ENCODE results near the gene NEXMIF.

Gene NEXMIF

GRCh38 chrX:74940414-74940813 is 15.2 kb upstream of the NEXMIF start:
- DNase-seq: no peak
- no peak for TF ChIP-seq EZH2 (optimal IDR thresholded peaks at IDR 0.05; ENCODE audit: low read depth, low read length)
- TF ChIP-seq EZH2phosphoT487 (IDR thresholded peaks at IDR 0.05; ENCODE audit: low read length): no peak
- TF ChIP-seq, protein P1, sequence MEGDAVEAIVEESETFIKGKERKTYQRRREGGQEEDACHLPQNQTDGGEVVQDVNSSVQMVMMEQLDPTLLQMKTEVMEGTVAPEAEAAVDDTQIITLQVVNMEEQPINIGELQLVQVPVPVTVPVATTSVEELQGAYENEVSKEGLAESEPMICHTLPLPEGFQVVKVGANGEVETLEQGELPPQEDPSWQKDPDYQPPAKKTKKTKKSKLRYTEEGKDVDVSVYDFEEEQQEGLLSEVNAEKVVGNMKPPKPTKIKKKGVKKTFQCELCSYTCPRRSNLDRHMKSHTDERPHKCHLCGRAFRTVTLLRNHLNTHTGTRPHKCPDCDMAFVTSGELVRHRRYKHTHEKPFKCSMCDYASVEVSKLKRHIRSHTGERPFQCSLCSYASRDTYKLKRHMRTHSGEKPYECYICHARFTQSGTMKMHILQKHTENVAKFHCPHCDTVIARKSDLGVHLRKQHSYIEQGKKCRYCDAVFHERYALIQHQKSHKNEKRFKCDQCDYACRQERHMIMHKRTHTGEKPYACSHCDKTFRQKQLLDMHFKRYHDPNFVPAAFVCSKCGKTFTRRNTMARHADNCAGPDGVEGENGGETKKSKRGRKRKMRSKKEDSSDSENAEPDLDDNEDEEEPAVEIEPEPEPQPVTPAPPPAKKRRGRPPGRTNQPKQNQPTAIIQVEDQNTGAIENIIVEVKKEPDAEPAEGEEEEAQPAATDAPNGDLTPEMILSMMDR (IDR thresholded peaks at IDR 0.05; ENCODE audit: low read length): no peak
- Histone ChIP-seq H3K79me2 (ENCODE audit: low read length) (no peaks in the 10 kb centered on the region), H3K9ac (ENCODE audit: low read length) (no peak overlapping the region), H3K4me2 (ENCODE audit: low read depth, low read length) (no peak overlapping the region), H3F3A (ENCODE audit: insufficient read depth, low read length) (no peaks in the 10 kb centered on the region), H3K4me3 (ENCODE audit: low read length) (no peak overlapping the region), H3K27ac (ENCODE audit: low read length) (no peak overlapping the region), H3K27me3 (replicated peaks; ENCODE audit: insufficient read depth, low read length) (no peaks in the 10 kb centered on the region), H4K20me1 (ENCODE audit: insufficient read depth, low read length) (no peaks in the 10 kb centered on the region), H2AFZ (ENCODE audit: low read length) (no peak overlapping the region), H3K9me3 (replicated peaks; ENCODE audit: insufficient read depth, low read length) (no peaks in the 10 kb centered on the region), H3K9me2 (replicated peaks; ENCODE audit: insufficient read depth, low read length) (no peaks in the 10 kb centered on the region), H3K4me1 (ENCODE audit: low read length) (no peaks in the 10 kb centered on the region), H3K36me3 (replicated peaks; ENCODE audit: insufficient read depth, low read length) (no peaks in the 10 kb centered on the region)

GRCh38 chrX:74931214-74931613 is 6.0 kb upstream of the NEXMIF start:
- DNase-seq: no peak
- no peaks in the 10 kb centered on the region for H3K9me2 ChIP-seq (replicated peaks; ENCODE audit: insufficient read depth, low read length)

GRCh38 chrX:74924449-74925224 is 615 bp downstream of the NEXMIF start:
- TF ChIP-seq EZH2phosphoT487 (IDR thresholded peaks at IDR 0.05; ENCODE audit: low read length): no peak
- no peaks in the 10 kb centered on the region for H4K20me1 ChIP-seq (ENCODE audit: insufficient read depth, low read length)
- no peaks in the 10 kb centered on the region for H3K9me2 ChIP-seq (replicated peaks; ENCODE audit: insufficient read depth, low read length)
- peak; percentile 65 for DNase-seq
- no peaks in the 10 kb centered on the region for H3K27me3 ChIP-seq (replicated peaks; ENCODE audit: insufficient read depth, low read length)
- peak overlapping the region; percentile 78 for H2AFZ ChIP-seq (ENCODE audit: low read length)
- H3K79me2 ChIP-seq (ENCODE audit: low read length): no peaks in the 10 kb centered on the region
- peak overlapping the region; percentile 49; the same call in 1 of the 2 replicates for H3K9ac ChIP-seq (ENCODE audit: low read length)
- H3K4me3 ChIP-seq (ENCODE audit: low read length): peak overlapping the region; percentile 73
- H3K9me3 ChIP-seq (replicated peaks; ENCODE audit: insufficient read depth, low read length): no peaks in the 10 kb centered on the region
- peak overlapping the region; percentile 34; the same call in 1 of the 2 replicates for H3K27ac ChIP-seq (ENCODE audit: low read length)
- peak overlapping the region; percentile 77 for H3K4me2 ChIP-seq (ENCODE audit: low read depth, low read length)
- H3K4me1 ChIP-seq (ENCODE audit: low read length): 0 out of 2 replicates have a peak, but pooled peaks cover 4% of the 10 kb centered on the region
- H3F3A ChIP-seq (ENCODE audit: insufficient read depth, low read length): no peaks in the 10 kb centered on the region
- no peaks in the 10 kb centered on the region for H3K36me3 ChIP-seq (replicated peaks; ENCODE audit: insufficient read depth, low read length)

More at GRCh38 chrX:74931214-74931613, 6.0 kb upstream of the NEXMIF start:
- H2AFZ ChIP-seq (ENCODE audit: low read length): no peak overlapping the region
- H3K27ac ChIP-seq (ENCODE audit: low read length): no peak overlapping the region
- no peaks in the 10 kb centered on the region for H4K20me1 ChIP-seq (ENCODE audit: insufficient read depth, low read length)
- TF ChIP-seq, protein P1 (IDR thresholded peaks at IDR 0.05; ENCODE audit: low read length): no peak
- no peaks in the 10 kb centered on the region for H3K4me1 ChIP-seq (ENCODE audit: low read length)
- no peaks in the 10 kb centered on the region for H3K9me3 ChIP-seq (replicated peaks; ENCODE audit: insufficient read depth, low read length)
- no peak overlapping the region for H3K4me2 ChIP-seq (ENCODE audit: low read depth, low read length)
- H3K4me3 ChIP-seq (ENCODE audit: low read length): no peak overlapping the region
- H3K9ac ChIP-seq (ENCODE audit: low read length): no peak overlapping the region
- H3K79me2 ChIP-seq (ENCODE audit: low read length): no peaks in the 10 kb centered on the region
- no peaks in the 10 kb centered on the region for H3K27me3 ChIP-seq (replicated peaks; ENCODE audit: insufficient read depth, low read length)
- H3K36me3 ChIP-seq (replicated peaks; ENCODE audit: insufficient read depth, low read length): no peaks in the 10 kb centered on the region
- no peaks in the 10 kb centered on the region for H3F3A ChIP-seq (ENCODE audit: insufficient read depth, low read length)

- Histone ChIP-seq H3K4me2 (ENCODE audit: low read depth, low read length) (peak overlapping the region; percentile 77), H3K4me3 (ENCODE audit: low read length) (peak overlapping the region; percentile 73)
These were observed 1.3 kb downstream of the NEXMIF start for GRCh38 chrX:74923942-74924448.

More at GRCh38 chrX:74923942-74924448, 1.3 kb downstream of the NEXMIF start:
- no peak for TF ChIP-seq EZH2phosphoT487 (IDR thresholded peaks at IDR 0.05; ENCODE audit: low read length)
- TF ChIP-seq EZH2 (optimal IDR thresholded peaks at IDR 0.05; ENCODE audit: low read depth, low read length): no peak
- TF ChIP-seq, protein P1 (IDR thresholded peaks at IDR 0.05; ENCODE audit: low read length): no peak
- Histone ChIP-seq H3K79me2 (ENCODE audit: low read length) (no peaks in the 10 kb centered on the region), H3K27ac (ENCODE audit: low read length) (peak overlapping the region; percentile 34; the same call in 1 of the 2 replicates), H3K4me1 (ENCODE audit: low read length) (0 out of 2 replicates have a peak, but pooled peaks cover 4% of the 10 kb centered on the region), H2AFZ (ENCODE audit: low read length) (peak overlapping the region; percentile 78), H3F3A (ENCODE audit: insufficient read depth, low read length) (no peaks in the 10 kb centered on the region), H3K9me2 (replicated peaks; ENCODE audit: insufficient read depth, low read length) (no peaks in the 10 kb centered on the region), H3K36me3 (replicated peaks; ENCODE audit: insufficient read depth, low read length) (no peaks in the 10 kb centered on the region), H4K20me1 (ENCODE audit: insufficient read depth, low read length) (no peaks in the 10 kb centered on the region), H3K9ac (ENCODE audit: low read length) (no peak overlapping the region), H3K27me3 (replicated peaks; ENCODE audit: insufficient read depth, low read length) (no peaks in the 10 kb centered on the region), H3K9me3 (replicated peaks; ENCODE audit: insufficient read depth, low read length) (no peaks in the 10 kb centered on the region)
- no peak for DNase-seq
